ENCODE results near the gene NEGR1. TPM values are rescaled to one million over a fixed set of nuclear protein-coding genes. Genes with fewer than 3 reads are reported as not detected.

Gene NEGR1
- total RNA-seq, 2 experiments from 2014 or later, result not detected

- intact Hi-C loops (cut with micrococcal nuclease), result no loop called here
- ChIA-PET POLR2A (no interaction called here), CTCF (no interaction called here)
- no peaks in the 10 kb centered on the region for H3K9me3 Mint-ChIP-seq
- ATAC-seq, result no peak
- no peak overlapping the region for H3K4me3 Mint-ChIP-seq
- H3K36me3 Mint-ChIP-seq (ENCODE audit: low read depth), result no peaks in the 10 kb centered on the region
- peak; percentile 56 for TF ChIP-seq CTCF (IDR thresholded peaks at IDR 0.05)
- no peaks in the 10 kb centered on the region for H3K4me1 Mint-ChIP-seq (ENCODE audit: low read depth)
- H3K27me3 Mint-ChIP-seq, result no peaks in the 10 kb centered on the region
- DNase-seq, result peak; percentile 51
- no peak overlapping the region for H3K27ac Mint-ChIP-seq
Observed at GRCh38 chr1:71521655-71522264, 760.6 kb downstream of the NEGR1 start.

- Mint-ChIP-seq H3K27ac (no peak overlapping the region), H3K9me3 (no peaks in the 10 kb centered on the region), H3K36me3 (ENCODE audit: low read depth) (no peaks in the 10 kb centered on the region), H3K4me1 (ENCODE audit: low read depth) (no peaks in the 10 kb centered on the region), H3K27me3 (no peaks in the 10 kb centered on the region), H3K4me3 (no peak overlapping the region)
- no peak for DNase-seq
- no peak for TF ChIP-seq CTCF (IDR thresholded peaks at IDR 0.05)
- ChIA-PET POLR2A (no interaction called here), CTCF (no interaction called here)
- no peak for ATAC-seq
- intact Hi-C loops (cut with micrococcal nuclease), result no loop called here
Observed at GRCh38 chr1:71511505-71511904, 770.8 kb downstream of the NEGR1 start.

GRCh38 chr1:71510725-71511124, 771.6 kb downstream of the NEGR1 start:
- H3K9me3 Mint-ChIP-seq, result no peaks in the 10 kb centered on the region
- ChIA-PET CTCF (no interaction called here), POLR2A (no interaction called here)
- DNase-seq, result no peak
- no peak overlapping the region for H3K27ac Mint-ChIP-seq
- intact Hi-C loops (cut with micrococcal nuclease), result no loop called here
- H3K4me3 Mint-ChIP-seq, result no peak overlapping the region
- no peak for TF ChIP-seq CTCF (IDR thresholded peaks at IDR 0.05)
- H3K27me3 Mint-ChIP-seq, result no peaks in the 10 kb centered on the region
- no peaks in the 10 kb centered on the region for H3K4me1 Mint-ChIP-seq (ENCODE audit: low read depth)
- no peak for ATAC-seq
- H3K36me3 Mint-ChIP-seq (ENCODE audit: low read depth), result no peaks in the 10 kb centered on the region

- DNase-seq (no peak), ATAC-seq (no peak)
- no peaks in the 10 kb centered on the region for H3K27me3 Mint-ChIP-seq
- H3K9me3 Mint-ChIP-seq, result peaks cover 4% of the 10 kb centered on the region
- H3K27ac Mint-ChIP-seq, result no peak overlapping the region
- ChIA-PET CTCF (no interaction called here), POLR2A (no interaction called here)
- no peak for TF ChIP-seq CTCF (IDR thresholded peaks at IDR 0.05)
- H3K4me3 Mint-ChIP-seq, result no peak overlapping the region
- H3K36me3 Mint-ChIP-seq (ENCODE audit: low read depth), result no peaks in the 10 kb centered on the region
- H3K4me1 Mint-ChIP-seq (ENCODE audit: low read depth), result no peaks in the 10 kb centered on the region
- intact Hi-C loops (cut with micrococcal nuclease), result no loop called here
Observed at GRCh38 chr1:71509051-71509595, 773.2 kb downstream of the NEGR1 start.

- ChIA-PET CTCF (no interaction called here), POLR2A (no interaction called here)
- H3K4me1 Mint-ChIP-seq (ENCODE audit: low read depth), result no peaks in the 10 kb centered on the region
- H3K27ac Mint-ChIP-seq, result no peak overlapping the region
- no peak for DNase-seq
- intact Hi-C loops (cut with micrococcal nuclease), result no loop called here
- H3K4me3 Mint-ChIP-seq, result no peak overlapping the region
- peaks cover 4% of the 10 kb centered on the region for H3K9me3 Mint-ChIP-seq
- ATAC-seq, result no peak
- TF ChIP-seq CTCF (IDR thresholded peaks at IDR 0.05), result no peak
- no peaks in the 10 kb centered on the region for H3K27me3 Mint-ChIP-seq
- H3K36me3 Mint-ChIP-seq (ENCODE audit: low read depth), result no peaks in the 10 kb centered on the region
Observed at GRCh38 chr1:71502006-71502405, 780.3 kb downstream of the NEGR1 start.
